ENCODE measurements around the gene AUTS2. TPM values are rescaled to one million over a fixed set of nuclear protein-coding genes. Genes with fewer than 3 reads are reported as not detected.

Gene AUTS2
- total RNA-seq, 1 donor from 2014 or later: 0.20 TPM

- DNase-seq (ENCODE audit: low read depth, low spot score): no peak
Measured at GRCh38 chr7:69843653-69844052, 245.4 kb downstream of the AUTS2 start.

DNA sequence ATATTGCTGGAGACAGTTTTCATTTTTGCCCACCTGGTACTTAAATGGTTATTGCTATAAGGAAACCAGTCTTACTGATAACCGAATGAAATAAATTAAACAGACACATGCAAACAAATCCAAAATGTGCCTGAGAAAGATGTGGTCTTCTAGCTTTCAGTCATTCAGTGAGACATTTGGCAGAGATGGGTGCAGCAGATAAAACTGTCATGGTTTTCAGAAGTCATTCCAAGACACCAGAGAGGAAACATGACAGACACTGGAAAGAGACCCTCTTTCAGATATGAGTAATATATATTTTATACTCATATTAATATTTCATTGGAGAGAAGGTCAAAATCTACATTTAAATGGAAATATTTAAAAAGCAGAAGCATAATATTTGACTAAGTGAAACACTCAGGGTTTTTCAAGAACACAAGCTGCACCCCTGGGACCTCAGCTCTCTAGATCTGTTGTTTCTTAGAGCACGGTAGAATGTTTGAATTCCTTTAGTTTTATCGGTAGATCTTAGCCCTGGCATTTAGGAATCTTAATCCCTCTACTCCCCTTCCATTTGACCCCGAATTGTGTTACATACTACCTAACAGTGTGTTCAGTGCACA, 246.1 kb downstream of the AUTS2 start:
- DNase-seq (ENCODE audit: low read depth, low spot score): no peak

- no peak for DNase-seq (ENCODE audit: low read depth, low spot score)
Measured at GRCh38 chr7:69845721-69846495, 247.6 kb downstream of the AUTS2 start.

- no peak for DNase-seq (ENCODE audit: low read depth, low spot score)
Measured at GRCh38 chr7:69847921-69848612, 249.8 kb downstream of the AUTS2 start.

- no peak for DNase-seq (ENCODE audit: low read depth, low spot score)
Measured at GRCh38 chr7:69849268-69849667, 251.0 kb downstream of the AUTS2 start.

DNA sequence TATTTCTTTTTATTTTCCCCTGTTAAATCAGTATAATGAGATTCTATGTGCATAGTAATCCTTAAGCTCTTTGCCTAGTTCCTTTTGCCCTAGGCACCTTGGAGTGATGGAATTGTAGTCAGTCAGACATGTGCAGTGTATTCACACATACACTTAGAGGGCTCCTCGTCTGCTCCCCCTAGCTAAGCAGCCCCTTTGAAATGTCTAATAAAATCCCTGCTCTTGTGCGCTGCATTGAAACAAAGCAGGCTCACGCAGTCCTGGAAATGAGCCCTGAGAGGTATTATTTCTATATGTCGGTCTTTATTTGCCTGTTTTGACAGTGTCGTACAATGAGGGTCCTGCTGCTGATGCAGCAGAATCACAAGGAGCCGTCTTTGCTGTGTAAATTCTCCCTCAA, 258.7 kb downstream of the AUTS2 start:
- no peak for DNase-seq (ENCODE audit: low read depth, low spot score)

DNA sequence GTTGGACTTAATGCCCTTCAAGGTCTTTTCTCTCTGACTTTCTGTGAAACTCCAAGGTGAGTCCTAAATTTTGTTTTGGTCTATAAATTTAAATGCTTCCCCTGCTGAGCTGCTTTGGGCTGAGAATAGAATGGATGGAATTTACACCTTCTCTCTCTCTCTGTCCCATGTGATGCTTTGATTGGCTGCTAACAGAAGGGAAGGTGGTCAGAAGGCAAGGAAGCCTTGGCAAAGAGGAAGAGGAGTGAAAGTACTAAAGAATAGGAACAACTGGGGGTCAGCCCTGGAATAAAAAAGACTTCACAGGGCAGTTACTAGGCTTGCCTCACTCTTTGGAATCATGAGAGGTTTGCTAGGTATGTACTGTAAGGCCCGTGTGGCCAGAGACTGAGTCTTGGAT, 260.2 kb downstream of the AUTS2 start:
- no peak for DNase-seq (ENCODE audit: low read depth, low spot score)

GRCh38 chr7:69859342-69859741, 261.1 kb downstream of the AUTS2 start:
- no peak for DNase-seq (ENCODE audit: low read depth, low spot score)

- no peak for DNase-seq (ENCODE audit: low read depth, low spot score)
Measured at GRCh38 chr7:69860486-69860885, 262.2 kb downstream of the AUTS2 start.

DNA sequence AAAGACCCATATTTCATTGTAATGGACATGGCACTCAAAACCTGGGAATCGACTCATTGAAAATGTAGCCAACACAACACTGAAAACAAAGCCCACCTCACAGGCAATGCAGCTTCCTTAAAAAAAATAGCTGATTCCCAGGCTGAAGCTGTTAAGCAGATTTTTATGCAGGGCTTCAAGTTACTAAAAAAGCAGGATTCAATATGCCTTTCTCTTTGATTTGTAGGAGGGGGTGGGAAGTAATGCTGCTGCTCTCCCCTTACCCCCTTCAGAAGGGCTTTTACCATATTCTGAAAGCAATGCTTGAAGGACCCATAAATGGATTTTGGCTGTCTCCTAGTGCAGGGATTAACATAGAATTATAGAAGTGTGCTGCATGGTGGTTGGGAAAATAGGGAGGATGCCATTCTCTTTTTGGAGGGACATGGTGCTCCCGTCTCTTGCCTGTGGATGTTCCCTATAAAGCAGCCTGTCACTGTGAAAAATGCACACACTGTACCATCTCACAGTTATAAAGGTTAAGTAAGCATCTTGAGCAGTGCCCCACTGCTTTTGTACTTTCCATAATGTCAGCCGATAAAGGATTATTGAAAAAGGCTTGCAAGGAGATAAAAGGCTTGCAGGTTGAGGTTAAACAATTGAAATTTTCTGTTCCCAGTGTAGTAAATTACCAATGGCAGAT, 262.8 kb downstream of the AUTS2 start:
- DNase-seq (ENCODE audit: low read depth, low spot score): no peak

DNA sequence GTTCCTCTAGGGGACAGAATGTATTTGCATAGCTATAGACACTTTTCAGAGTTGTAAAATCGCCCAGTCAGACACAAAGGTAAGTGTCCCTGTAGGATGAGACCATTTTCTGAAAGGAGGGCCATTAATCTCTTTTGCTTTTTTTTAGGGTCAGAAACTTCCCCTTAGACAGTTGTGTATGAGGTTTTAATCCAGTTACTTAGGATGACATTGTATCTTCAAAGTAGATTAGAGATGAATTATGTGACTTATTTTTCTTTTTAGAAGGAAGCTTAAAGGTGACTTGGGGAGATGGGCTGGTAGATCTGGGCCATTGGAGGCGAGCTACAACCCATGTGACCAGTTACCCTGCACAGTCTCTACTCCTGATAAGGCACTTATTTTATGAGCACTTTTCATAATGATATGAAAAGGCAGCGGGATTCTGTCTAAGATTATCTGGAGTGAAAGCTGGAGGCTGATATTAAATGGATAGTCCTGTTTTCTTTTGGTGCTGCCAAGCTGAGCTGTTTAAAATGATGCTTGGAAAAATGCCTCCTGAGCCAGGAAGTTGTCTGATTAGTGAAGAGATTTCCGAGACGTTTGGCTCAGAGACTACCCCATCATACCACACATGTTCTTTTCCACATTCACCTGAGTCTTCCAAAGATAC, 264.3 kb downstream of the AUTS2 start:
- DNase-seq (ENCODE audit: low read depth, low spot score): no peak

- no peak for DNase-seq (ENCODE audit: low read depth, low spot score)
Measured at GRCh38 chr7:69864274-69864673, 266.0 kb downstream of the AUTS2 start.

DNA sequence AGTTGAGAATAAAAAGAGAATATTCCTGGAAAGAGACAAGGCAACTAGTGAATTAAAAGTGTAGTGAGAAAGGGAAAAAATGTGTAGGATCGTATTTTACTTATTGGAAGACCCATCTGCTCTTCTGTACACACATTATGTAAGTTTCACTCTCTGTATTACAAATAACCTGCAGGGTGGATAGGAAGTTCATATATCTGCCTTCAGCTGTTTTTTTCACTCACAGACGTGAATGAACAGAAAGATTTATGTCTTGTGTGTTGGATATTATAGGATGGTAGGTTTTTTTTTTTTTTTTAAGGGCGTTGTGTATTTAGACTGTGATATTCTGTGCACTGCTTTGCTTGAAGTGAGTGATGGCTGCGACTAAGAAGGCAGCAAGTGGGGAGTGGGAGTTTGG, 266.5 kb downstream of the AUTS2 start:
- no peak for DNase-seq (ENCODE audit: low read depth, low spot score)

GRCh38 chr7:69868921-69869320, 270.6 kb downstream of the AUTS2 start:
- DNase-seq (ENCODE audit: low read depth, low spot score): no peak

DNA sequence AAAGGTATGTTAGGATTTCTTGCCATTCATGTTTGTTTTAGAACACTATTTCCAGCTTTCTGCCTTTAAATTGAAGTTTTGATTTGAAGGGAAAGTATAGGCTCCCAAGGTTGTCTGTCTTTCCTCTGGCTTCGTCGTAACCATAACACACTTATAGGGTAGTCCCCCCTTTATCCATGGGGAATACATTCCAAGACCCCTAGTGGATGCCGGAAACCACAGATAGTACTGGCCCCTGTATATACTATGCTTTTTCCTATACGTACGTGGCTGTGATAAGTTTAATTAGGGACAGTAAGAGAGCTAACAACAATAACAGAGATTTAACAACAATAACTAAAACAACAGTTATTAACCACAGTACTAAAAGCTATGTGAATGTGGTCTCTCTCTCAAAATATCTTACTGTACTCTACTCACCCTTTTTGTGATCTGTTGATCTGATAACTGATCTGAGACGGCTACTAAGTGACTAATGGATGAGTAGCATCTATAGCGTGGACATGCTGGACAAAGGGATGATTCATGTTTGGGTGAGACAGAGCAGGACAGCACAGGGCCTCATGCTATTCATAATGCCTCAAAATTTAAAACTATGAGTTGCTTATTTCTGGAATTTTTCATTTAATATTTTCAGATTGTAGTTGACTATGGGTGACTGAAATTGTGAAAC, 273.1 kb downstream of the AUTS2 start:
- no peak for DNase-seq (ENCODE audit: low read depth, low spot score)

DNA sequence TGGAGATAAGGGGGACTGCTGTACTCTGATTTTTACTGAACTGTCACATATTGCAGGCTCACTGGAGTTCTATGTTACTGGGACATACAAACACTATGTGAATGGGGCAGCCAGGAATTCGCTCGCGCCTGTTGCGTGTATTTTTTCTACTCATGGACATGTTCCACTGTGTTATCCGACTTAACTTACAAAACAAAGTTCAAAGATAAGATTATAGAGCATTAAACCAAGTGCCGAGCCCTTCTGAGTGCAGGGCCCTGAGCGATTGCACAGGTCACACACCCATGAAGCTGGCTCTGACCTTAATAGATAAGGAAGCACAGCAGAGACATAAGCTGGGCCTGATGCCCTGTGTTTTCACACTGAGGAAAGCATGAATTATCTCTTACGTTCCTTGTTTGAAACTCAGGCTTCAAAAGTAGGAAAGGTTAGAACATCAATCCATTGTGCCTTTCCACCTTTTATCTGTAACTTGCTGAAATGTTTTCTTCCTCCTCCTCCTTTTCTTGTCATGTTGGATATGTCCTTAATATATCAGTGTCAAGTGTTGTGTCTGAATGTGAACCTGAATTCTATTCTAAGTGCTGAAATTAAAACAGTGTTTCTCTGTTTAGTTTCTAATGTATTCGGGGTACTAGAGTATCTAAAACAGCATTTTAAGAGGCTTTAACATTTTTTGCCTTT, 273.8 kb downstream of the AUTS2 start:
- DNase-seq (ENCODE audit: low read depth, low spot score): no peak

DNA sequence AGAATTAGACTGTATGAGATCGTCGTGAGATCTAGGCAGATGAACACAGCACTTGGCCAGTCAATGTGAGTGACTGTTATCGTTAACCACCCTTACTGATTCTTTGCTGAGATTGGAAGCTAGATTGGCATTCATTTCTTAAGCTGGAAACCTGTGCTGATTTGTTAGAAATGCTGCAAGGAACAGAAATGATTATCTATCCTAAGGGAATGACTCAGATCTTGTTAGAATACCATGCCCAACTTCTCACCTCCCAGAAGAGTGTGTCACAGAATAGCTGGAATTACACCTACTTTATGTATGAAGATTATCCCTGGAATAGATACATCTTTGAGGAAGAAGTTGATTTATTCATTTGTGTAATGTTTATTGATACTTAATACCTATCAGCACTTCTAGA, 275.2 kb downstream of the AUTS2 start:
- no peak for DNase-seq (ENCODE audit: low read depth, low spot score)

DNA sequence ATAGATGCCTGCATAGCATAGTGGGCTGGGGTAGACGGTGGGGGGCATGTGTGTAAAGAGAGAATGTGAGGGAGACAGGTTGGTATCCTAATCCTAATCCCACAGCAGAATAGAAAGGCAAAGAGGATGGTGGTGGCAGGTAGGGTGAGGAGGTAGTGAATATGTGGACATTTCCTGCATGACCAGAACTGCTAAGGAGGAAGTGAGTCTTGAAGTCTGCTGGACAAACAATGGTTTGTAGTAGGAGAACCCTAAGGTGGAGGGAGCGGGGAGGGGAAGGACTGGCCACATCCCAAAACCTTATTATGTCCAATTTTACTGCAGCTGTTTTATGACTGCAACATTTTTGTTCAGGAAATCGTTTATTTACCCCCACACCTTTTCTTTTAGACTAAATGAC, 279.7 kb downstream of the AUTS2 start:
- DNase-seq (ENCODE audit: low read depth, low spot score): no peak

GRCh38 chr7:69878591-69878990, 280.3 kb downstream of the AUTS2 start:
- no peak for DNase-seq (ENCODE audit: low read depth, low spot score)

DNA sequence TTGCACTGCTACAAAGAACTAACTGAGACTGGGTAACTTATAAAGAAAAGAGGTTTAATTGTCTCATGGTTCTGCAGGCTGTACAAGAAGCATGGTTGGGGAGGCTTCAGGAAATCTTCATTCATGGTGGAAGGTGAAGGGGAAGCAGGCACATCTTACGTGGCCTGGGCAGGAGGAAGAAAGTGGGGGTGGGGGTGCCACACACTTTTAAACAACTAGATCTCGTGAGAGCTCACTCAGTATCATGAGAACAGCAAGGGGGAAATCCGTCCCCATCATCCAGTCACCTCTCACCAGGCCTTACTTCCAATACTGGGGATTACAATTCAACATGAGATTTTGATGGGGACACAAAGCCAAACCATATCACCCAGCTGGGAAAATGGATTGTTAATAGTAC, 281.7 kb downstream of the AUTS2 start:
- no peak for DNase-seq (ENCODE audit: low read depth, low spot score)

Measured in pulmonary artery endothelial cell (primary cell).